ENCODE data around the gene ZYX.
"Not testable (repeated sequence)": the region's sequence is repeated elsewhere in the genome, so short reads cannot be mapped to it uniquely, and the experiment has no call there.

DNA sequence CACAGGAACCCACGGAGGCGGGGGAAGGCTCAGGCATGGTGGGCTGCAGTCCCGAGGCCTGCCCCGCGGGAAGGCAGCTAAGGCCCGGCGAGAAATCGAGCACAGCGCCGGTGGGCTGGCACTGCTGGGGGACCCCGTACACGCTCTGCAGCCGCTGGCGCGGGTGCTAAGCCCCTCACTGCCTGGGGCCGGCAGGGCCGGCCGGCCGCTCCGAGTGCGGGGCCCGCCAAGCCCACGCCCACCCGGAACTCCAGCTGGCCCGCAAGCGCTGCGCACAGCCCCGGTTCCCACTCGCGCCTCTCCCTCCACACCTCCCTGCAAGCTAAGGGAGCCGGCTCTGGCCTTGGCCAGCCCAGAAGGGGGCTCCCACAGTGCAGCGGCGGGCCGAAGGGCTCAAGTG is 43.3 kb downstream of the ZYX start:
- TF ChIP-seq, protein P1, sequence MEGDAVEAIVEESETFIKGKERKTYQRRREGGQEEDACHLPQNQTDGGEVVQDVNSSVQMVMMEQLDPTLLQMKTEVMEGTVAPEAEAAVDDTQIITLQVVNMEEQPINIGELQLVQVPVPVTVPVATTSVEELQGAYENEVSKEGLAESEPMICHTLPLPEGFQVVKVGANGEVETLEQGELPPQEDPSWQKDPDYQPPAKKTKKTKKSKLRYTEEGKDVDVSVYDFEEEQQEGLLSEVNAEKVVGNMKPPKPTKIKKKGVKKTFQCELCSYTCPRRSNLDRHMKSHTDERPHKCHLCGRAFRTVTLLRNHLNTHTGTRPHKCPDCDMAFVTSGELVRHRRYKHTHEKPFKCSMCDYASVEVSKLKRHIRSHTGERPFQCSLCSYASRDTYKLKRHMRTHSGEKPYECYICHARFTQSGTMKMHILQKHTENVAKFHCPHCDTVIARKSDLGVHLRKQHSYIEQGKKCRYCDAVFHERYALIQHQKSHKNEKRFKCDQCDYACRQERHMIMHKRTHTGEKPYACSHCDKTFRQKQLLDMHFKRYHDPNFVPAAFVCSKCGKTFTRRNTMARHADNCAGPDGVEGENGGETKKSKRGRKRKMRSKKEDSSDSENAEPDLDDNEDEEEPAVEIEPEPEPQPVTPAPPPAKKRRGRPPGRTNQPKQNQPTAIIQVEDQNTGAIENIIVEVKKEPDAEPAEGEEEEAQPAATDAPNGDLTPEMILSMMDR (optimal IDR thresholded peaks at IDR 0.05 in 1 of 3, IDR thresholded peaks at IDR 0.05 in 1 of 3, conservative IDR thresholded peaks at IDR 0.05 in 1 of 3; ENCODE audit: extremely low read depth in 1 of 3, insufficient read depth in 2 of 3, low read length in 3 of 3) = not testable (repeated sequence)
- TF ChIP-seq EZH2 (IDR thresholded peaks at IDR 0.05; ENCODE audit: low read length) = not testable (repeated sequence)
